Measurements from ENCODE around the gene RNASE8. TPM values are rescaled to one million over a fixed set of nuclear protein-coding genes. Genes with fewer than 3 reads are reported as not detected.

RNASE8 gene
- total RNA-seq, 1 donor from 2014 or later = not detected

DNA sequence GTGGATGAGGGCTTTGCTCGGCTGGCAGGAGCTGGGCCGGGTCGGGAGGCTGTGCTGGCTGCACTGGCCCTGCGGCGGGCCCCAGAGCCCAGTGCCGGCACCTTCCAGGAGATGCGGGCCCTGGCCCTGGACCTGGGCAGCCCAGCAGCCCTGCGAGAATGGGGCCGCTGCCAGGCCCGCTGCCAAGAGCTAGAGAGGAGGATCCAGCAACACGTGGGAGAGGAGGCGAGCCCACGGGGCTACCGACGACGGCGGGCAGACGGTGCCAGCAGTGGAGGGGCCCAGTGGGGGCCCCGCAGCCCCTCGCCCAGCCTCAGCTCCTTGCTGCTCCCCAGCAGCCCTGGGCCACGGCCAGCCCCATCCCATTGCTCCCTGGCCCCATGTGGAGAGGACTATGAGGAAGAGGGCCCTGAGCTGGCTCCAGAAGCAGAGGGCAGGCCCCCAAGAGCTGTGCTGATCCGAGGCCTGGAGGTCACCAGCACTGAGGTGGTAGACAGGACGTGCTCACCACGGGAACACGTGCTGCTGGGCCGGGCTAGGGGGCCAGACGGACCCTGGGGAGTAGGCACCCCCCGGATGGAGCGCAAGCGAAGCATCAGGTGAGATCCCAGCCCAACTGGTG, 24.0 kb downstream of the RNASE8 start:
- no peak overlapping the region for H3K4me3 Mint-ChIP-seq (ENCODE audit: unreplicated experiment)
- no peaks in the 10 kb centered on the region for H3K9me3 ChIP-seq (ENCODE audit: insufficient read depth, low read depth, low read length)
- H2AFZ ChIP-seq (ENCODE audit: low read depth, low read length) = no peak overlapping the region
- H3K36me3 ChIP-seq (ENCODE audit: insufficient read depth, low read length) = peaks cover 67% of the 10 kb centered on the region
- DNase-seq (ENCODE audit: low read depth) (no peak), FAIRE-seq (no peak)
- H3K27ac Mint-ChIP-seq (ENCODE audit: unreplicated experiment) = no peak overlapping the region
- H4K20me1 ChIP-seq (ENCODE audit: insufficient read depth, low read length) = peaks cover 55% of the 10 kb centered on the region
- H3K27me3 ChIP-seq (ENCODE audit: insufficient read depth, low read length) = no peaks in the 10 kb centered on the region
- TF ChIP-seq EZH2 (IDR thresholded peaks at IDR 0.05; ENCODE audit: insufficient read depth, low read length) = no peak
- TF ChIP-seq, protein P1, sequence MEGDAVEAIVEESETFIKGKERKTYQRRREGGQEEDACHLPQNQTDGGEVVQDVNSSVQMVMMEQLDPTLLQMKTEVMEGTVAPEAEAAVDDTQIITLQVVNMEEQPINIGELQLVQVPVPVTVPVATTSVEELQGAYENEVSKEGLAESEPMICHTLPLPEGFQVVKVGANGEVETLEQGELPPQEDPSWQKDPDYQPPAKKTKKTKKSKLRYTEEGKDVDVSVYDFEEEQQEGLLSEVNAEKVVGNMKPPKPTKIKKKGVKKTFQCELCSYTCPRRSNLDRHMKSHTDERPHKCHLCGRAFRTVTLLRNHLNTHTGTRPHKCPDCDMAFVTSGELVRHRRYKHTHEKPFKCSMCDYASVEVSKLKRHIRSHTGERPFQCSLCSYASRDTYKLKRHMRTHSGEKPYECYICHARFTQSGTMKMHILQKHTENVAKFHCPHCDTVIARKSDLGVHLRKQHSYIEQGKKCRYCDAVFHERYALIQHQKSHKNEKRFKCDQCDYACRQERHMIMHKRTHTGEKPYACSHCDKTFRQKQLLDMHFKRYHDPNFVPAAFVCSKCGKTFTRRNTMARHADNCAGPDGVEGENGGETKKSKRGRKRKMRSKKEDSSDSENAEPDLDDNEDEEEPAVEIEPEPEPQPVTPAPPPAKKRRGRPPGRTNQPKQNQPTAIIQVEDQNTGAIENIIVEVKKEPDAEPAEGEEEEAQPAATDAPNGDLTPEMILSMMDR (IDR thresholded peaks at IDR 0.05; ENCODE audit: insufficient read depth, low read depth, low read length) = no peak
- H3K36me3 Mint-ChIP-seq (ENCODE audit: low read depth, unreplicated experiment) = peaks cover 34% of the 10 kb centered on the region
- no peak overlapping the region for H3K9ac ChIP-seq (ENCODE audit: low read length)
- H3K4me3 ChIP-seq (ENCODE audit: insufficient read depth, low read depth, low read length) = no peak overlapping the region
- H3K27me3 Mint-ChIP-seq (ENCODE audit: low read depth, unreplicated experiment) = no peaks in the 10 kb centered on the region
- H3K4me1 Mint-ChIP-seq (ENCODE audit: low read depth, unreplicated experiment) = peaks cover 15% of the 10 kb centered on the region
- peaks cover 13% of the 10 kb centered on the region for H3K4me1 ChIP-seq (ENCODE audit: insufficient read depth, low read length)
- no peaks in the 10 kb centered on the region for H3K9me3 Mint-ChIP-seq (ENCODE audit: unreplicated experiment)
- H3K27ac ChIP-seq (ENCODE audit: low read depth, low read length) = no peak overlapping the region
- no peaks in the 10 kb centered on the region for H3K79me2 ChIP-seq (ENCODE audit: insufficient read depth, low read length)
- H3K4me2 ChIP-seq (ENCODE audit: low read length) = no peak overlapping the region

DNA sequence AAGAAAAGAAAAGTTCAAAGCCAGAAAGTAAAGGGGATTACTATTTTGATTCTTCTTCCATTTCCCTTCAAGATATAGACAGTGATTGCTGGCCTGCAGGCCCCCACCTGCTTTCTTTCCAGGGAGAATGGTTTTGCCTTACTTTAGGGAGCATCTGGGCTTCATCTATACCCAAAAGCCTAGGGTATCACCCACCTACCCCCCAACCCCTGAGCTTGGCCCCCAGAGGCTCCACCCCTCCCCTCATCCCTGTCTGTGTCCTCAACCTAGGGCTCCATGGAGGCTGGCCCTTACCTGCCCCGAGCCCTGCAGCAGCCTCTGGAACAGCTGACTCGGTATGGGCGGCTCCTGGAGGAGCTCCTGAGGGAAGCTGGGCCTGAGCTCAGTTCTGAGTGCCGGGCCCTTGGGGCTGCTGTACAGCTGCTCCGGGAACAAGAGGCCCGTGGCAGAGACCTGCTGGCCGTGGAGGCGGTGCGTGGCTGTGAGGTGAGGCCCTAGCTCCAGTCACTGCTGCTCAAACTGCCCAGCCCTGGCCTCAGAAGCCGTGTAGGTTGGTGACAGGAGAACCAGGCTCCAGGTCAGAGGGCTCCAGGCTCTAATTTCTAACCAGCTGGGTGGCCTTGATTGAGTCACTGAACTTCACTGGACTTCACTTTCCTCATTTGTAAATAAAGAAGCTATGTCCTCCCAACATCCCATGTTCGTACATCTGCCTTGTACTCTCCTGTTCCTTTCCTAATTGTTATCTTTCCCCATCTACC, 26.1 kb downstream of the RNASE8 start:
- no peak for TF ChIP-seq EZH2 (IDR thresholded peaks at IDR 0.05; ENCODE audit: insufficient read depth, low read length)
- TF ChIP-seq, protein P1 (IDR thresholded peaks at IDR 0.05; ENCODE audit: insufficient read depth, low read depth, low read length) = no peak
- Histone ChIP-seq H3K9ac (ENCODE audit: low read length) (no peak overlapping the region), H2AFZ (ENCODE audit: low read depth, low read length) (no peak overlapping the region), H3K9me3 (ENCODE audit: insufficient read depth, low read depth, low read length) (no peaks in the 10 kb centered on the region), H3K4me1 (ENCODE audit: insufficient read depth, low read length) (peaks cover 28% of the 10 kb centered on the region), H3K36me3 (ENCODE audit: insufficient read depth, low read length) (peaks cover 53% of the 10 kb centered on the region), H4K20me1 (ENCODE audit: insufficient read depth, low read length) (peaks cover 54% of the 10 kb centered on the region), H3K27ac (ENCODE audit: low read depth, low read length) (no peak overlapping the region), H3K4me2 (ENCODE audit: low read length) (no peak overlapping the region), H3K4me3 (ENCODE audit: insufficient read depth, low read depth, low read length) (no peak overlapping the region), H3K27me3 (ENCODE audit: insufficient read depth, low read length) (no peaks in the 10 kb centered on the region), H3K79me2 (ENCODE audit: insufficient read depth, low read length) (no peaks in the 10 kb centered on the region)
- H3K36me3 Mint-ChIP-seq (ENCODE audit: low read depth, unreplicated experiment) = peaks cover 41% of the 10 kb centered on the region
- H3K4me1 Mint-ChIP-seq (ENCODE audit: low read depth, unreplicated experiment) = peaks cover 29% of the 10 kb centered on the region
- H3K9me3 Mint-ChIP-seq (ENCODE audit: unreplicated experiment) = no peaks in the 10 kb centered on the region
- H3K4me3 Mint-ChIP-seq (ENCODE audit: unreplicated experiment) = peak overlapping the region; percentile 2
- DNase-seq (ENCODE audit: low read depth) (no peak), FAIRE-seq (no peak)
- H3K27me3 Mint-ChIP-seq (ENCODE audit: low read depth, unreplicated experiment) = no peaks in the 10 kb centered on the region
- peak overlapping the region; percentile 20 for H3K27ac Mint-ChIP-seq (ENCODE audit: unreplicated experiment)

DNA sequence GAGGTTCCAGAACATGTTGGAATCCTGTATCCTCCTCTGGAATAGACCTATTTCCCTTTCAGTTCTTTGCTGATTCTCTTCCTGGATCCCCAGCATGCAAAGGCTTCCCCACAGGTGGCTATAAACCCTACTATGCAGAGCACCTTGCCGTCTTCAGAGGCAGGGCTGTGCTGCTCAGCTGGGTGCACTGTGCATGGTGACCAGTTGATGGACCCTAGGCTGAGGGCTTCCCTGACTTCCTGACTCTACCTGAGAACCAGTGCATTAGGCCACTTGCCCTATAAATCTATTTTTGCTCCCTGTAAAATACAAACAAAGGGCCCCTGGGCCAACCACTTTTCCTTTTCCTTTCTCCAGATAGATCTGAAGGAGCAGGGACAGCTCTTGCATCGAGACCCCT, 26.8 kb downstream of the RNASE8 start:
- Histone ChIP-seq H3K27ac (ENCODE audit: low read depth, low read length) (no peak overlapping the region), H3K79me2 (ENCODE audit: insufficient read depth, low read length) (no peaks in the 10 kb centered on the region), H3K27me3 (ENCODE audit: insufficient read depth, low read length) (no peaks in the 10 kb centered on the region), H3K9ac (ENCODE audit: low read length) (peak overlapping the region; percentile 11), H3K9me3 (ENCODE audit: insufficient read depth, low read depth, low read length) (no peaks in the 10 kb centered on the region), H3K4me3 (ENCODE audit: insufficient read depth, low read depth, low read length) (no peak overlapping the region), H3K4me2 (ENCODE audit: low read length) (no peak overlapping the region), H4K20me1 (ENCODE audit: insufficient read depth, low read length) (peaks cover 57% of the 10 kb centered on the region), H2AFZ (ENCODE audit: low read depth, low read length) (no peak overlapping the region), H3K4me1 (ENCODE audit: insufficient read depth, low read length) (peaks cover 28% of the 10 kb centered on the region), H3K36me3 (ENCODE audit: insufficient read depth, low read length) (peaks cover 49% of the 10 kb centered on the region)
- H3K9me3 Mint-ChIP-seq (ENCODE audit: unreplicated experiment) = no peaks in the 10 kb centered on the region
- no peak overlapping the region for H3K27ac Mint-ChIP-seq (ENCODE audit: unreplicated experiment)
- FAIRE-seq = no peak
- peak overlapping the region; percentile 2 for H3K4me3 Mint-ChIP-seq (ENCODE audit: unreplicated experiment)
- H3K36me3 Mint-ChIP-seq (ENCODE audit: low read depth, unreplicated experiment) = peaks cover 45% of the 10 kb centered on the region
- TF ChIP-seq, protein P1 (IDR thresholded peaks at IDR 0.05; ENCODE audit: insufficient read depth, low read depth, low read length) = no peak
- TF ChIP-seq EZH2 (IDR thresholded peaks at IDR 0.05; ENCODE audit: insufficient read depth, low read length) = no peak
- no peaks in the 10 kb centered on the region for H3K27me3 Mint-ChIP-seq (ENCODE audit: low read depth, unreplicated experiment)
- peaks cover 31% of the 10 kb centered on the region for H3K4me1 Mint-ChIP-seq (ENCODE audit: low read depth, unreplicated experiment)
- no peak for DNase-seq (ENCODE audit: low read depth)

Data from astrocyte (in vitro differentiated cells and primary cell).